ENCODE data around the gene C19orf25.

C19orf25 gene

GRCh38 chr19:1460033-1460995 lies 18.7 kb downstream of the C19orf25 start:
- DNase-seq: no peak

DNA sequence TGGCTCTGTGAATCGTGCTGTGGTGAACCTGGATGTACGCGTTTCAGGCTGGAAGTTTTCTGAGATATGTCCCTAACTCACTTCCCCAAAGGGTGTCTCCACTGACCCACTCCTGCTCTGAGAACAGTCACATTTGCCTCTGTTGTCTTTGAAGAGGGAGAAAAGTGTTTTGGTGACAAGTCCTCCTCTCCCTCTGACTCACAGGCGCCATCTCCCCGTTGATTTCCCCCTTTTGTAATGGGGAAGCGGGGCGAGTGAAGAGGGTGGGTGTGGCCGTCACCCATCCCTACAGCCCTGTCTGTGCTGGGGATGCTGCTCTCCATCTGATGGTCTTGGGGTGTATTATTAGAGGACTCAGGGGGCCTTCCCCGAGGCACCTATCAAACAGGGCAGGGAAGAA lies 19.5 kb downstream of the C19orf25 start:
- DNase-seq: no peak

- no peak for DNase-seq
These were observed 21.1 kb downstream of the C19orf25 start for GRCh38 chr19:1457892-1458291.

- DNase-seq: no peak
These were observed 21.8 kb downstream of the C19orf25 start for GRCh38 chr19:1457031-1457739.

DNA sequence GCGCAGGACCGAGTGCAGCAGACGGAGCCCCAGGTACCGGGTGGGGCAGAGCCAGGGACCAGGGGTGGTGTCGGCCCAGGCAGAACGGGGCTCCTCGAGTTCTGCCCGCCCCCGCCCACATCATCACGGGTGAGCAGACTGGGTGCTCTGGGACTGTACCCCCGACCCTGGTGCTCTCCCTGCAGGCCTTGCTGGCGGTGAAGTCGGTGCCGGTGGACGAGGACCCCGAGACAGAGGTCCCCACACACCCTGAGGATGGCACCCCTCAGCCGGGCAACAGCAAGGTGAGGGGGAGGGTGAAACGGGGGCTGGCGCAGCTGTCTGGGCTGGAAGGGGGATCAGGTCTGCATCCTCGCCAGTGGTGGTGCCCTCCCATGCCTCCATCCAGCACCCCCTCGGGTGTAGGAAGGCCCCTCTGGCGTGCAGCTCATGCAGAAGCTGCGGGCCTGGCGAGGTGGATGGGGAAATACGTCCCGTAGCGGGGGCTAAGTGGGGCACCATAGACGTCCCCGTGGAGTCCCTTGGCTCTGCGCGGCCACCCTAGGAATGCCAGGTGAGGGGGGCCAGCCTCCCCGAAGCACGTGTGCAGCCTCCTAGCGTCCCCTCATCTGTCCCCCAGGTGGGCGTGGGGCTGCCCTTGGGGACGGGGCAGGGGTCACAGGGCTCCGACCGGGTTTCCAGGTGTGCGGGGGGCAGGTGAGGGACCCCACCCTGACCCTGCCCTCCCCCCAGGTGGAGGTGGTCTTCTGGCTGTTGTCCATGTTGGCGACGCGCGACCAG lies 22.7 kb downstream of the C19orf25 start:
- DNase-seq: no peak

- peak; percentile 90 for DNase-seq
These were observed 23.5 kb downstream of the C19orf25 start for GRCh38 chr19:1455336-1456120.

DNA sequence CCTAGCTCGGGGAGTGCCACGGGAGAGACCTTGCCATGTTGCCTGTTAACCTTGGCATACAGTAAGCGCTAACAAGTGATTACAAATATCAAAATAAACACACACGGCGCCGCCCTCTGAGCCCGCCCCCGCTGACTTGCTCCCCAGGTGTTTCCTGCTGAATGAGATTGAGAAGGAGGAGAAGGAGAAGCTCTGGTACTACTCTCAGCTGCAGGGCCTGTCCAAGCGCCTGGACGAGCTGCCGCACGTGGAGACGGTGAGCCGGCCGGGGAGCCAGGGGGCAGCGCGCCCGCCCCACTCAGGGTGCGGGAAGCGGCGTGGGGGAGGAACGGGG lies 24.0 kb downstream of the C19orf25 start:
- DNase-seq: peak; percentile 24

DNA sequence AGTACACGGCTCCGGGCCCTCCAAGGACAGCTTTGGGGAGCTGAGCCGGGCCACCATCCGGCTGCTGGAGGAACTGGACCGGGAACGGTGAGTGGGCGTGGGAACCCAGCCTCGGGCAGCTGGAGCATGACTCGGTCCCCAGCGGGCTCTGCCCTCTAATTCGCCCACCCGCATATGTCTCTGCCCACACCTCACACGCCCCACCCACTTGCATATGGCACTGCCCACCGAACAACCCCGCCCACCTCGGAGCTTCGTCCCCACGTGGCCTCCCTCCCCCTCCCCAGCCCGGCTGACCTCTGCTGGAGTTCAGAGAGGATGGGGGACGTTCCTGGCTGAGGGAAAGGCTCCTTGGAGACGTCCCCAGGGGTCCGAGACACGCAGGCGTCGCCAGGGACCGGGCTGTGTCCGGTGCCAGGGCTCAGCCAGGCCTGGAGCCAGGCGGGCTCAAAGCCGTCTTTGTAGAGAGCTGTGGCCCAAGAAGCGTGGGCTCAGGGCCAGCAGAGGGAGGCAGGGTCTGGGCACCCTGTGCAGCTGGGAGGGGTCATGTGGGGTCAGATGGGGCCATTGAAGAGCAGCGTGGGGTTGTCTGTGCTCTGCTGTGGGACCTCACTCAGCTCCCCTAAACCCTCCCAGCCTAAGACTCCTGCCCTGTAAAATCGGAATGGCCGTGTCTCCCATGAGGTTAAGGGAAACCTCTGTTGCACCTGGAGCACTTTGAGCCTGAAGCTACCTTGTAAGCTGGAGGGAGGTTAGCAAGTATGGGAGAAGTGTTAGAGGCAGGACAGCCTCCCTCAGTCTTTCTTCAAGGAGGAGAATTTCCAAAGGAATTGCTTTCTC lies 25.3 kb downstream of the C19orf25 start:
- DNase-seq: no peak

GRCh38 chr19:1452802-1453524 lies 26.1 kb downstream of the C19orf25 start:
- no peak for DNase-seq

- no peak for DNase-seq
These were observed 26.9 kb downstream of the C19orf25 start for GRCh38 chr19:1451916-1452801.

DNA sequence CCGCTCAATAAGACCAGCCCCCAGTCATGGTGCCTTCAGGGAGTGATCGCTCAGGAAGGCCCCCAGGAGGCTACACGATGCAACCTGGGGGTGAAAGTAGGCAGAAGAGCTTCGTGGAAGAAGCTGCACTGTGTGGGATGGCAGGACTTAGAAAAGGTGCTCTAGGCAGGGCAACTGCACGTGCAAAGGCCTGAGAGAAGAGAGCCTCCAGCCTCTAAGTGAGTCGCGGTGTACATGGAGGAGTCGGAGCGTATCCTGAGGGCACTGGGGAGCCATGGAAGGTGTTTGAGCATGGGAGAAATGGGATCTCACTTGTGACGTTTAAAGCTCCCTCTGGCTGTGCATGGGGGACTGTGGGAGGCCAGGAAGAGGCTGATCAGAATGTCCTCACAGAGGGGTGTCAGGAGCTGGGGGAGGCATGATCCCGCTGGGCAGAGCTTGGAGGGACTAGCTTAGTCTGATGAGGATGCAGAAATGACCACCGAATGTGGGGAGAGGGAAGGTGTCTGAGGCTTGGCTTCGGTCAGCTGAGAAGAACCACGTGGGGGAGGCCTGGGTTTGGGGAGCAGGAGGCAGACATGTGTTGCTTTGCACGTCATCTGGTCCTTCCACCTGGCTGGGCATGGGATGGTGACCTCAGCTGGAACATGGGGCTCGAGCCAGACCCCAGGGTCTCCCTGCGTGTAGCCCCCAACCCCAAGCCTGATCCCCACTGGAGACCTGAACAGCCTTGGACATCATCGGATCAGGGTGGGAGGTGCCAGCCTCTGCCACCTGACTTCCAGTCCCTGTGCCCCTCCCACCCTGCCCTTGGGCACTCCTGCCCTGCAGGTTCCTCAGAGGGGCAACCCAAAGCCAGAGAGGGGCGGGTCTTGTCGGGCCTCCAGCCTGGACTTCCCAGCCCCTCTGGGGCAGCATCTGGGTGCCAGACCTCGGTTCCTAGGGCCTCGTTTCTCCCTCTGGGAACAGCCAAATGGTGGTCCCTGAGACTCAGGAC lies 28.0 kb downstream of the C19orf25 start:
- DNase-seq: no peak

DNA sequence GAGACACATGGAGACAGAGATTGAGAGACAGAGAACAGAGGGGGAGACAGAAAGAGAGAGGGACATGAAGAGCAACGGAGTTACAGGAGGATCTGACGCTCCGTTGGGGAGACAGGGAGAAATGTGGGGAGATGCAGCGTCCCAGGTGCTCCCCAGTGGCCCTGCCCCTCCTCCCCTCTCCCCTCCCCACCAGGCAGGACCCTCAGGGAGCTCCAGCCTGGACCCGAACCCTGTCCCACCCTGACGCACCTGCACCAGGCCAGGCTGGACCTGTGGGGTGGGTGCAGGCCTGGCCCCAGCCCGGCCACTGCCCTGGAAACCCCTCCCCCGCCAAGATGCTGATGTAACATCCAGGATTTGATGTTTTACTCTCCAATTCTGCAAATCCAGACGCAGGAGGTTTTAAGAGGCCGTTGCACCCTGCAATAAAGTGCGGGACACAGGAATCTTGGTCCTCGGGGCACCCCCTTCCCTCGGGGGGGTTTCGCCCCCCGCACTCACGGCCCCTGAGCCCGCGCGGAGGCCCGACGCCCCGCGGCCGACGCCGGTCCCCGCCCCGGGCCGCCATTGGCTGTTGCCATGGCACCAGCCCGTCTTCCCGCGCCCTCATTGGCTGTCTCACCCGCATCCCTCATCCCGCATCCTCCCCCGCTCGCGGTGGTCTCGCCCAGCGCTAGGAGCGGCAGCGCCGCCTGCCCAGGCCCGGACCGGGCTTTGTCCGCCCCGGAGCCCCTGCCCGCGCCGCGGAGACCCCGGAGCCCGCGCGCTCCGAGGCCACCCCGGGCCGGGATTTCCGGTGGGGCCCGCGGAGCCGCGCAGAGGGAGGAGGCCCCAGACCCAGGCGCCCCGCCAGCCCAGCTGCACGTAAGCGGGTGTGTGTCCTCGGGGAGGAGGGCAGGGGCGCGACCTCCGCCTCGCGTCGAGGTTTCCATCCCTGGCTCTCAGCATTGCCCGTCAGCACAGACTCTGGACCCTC lies 29.3 kb downstream of the C19orf25 start, which contains the start of gene APC2:
APC2 (plus strand) TSS at position 655 of the 976 bp plus-strand sequence. CDS start 2,881 bp downstream, outside the sequence.
- no peak for DNase-seq

DNA sequence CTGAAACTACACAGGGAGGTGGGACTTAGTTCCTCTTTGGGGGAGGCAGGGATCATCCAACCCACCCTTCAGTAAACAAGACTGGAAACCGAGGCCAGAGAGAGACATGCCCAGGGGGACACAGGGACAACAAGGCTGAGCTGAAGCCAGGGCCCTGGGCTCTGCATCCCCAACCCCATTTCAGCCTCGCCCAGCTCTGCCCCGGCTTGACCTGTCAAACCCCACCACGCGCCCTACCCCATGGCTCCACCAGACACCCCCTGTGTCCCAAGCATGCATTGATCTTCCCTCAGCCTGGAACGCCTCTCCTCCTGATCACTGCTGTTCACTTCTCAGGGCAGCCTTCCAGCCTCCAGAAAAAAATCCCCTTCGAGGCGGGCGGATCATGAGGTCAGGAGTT lies 31.1 kb downstream of the C19orf25 start:
- DNase-seq: no peak

- no peak for DNase-seq
These were observed 31.5 kb downstream of the C19orf25 start for GRCh38 chr19:1447504-1447903.

DNA sequence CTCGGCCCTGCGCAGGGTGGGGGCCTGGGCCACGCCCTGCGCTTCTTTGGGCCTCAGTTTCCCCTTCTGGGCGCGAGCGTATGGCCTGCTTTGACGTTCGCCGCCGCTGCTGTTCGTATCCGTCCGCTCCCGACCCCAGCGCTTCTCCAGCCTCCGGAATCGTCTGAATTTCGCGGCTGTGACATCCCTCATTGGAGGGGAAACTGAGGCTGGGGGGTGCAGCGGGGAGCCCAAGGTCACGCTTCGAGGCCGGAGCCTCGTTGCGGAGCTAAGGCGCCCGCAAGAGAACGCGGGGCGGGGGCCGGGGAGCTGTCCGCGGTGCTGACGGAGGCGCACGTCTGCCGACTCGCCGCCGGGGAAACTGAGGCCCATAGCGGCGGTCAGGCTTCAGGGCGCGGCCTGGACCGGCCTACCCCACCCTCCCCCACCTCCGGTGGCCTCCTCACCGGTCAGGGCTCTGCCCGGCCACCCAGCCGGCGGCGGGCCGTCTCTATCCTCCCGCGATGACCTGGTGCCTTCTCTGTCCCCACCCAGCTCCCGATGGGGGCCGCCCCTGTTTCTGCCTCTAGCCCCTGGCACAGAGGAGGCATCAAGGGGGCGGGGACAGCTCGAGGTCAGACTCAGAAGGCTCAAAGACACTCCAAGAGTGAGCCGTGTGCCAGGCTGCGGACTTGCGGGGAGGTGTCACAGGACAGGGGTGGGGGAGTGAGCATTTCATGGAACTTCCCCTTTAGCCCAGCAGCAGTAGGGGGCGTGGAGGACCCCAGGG lies 32.1 kb downstream of the C19orf25 start:
- DNase-seq: no peak
